Stimulated activated CD4-positive, alpha-beta T cell treated with anti-CD3 and anti-CD28 coated beads, Interleukin-15, amount 100 ng/mL, for 48 hours (primary cell): ENCODE data around the gene HECW1.
"Not testable (repeated sequence)": the region's sequence is repeated elsewhere in the genome, so short reads cannot be mapped to it uniquely, and the experiment has no call there.

Experiments
- DNase-seq, 2 donors: peaks; one replicate each; pipeline ENCODE4 v3.0.0-alpha.2; 2020; ENCODE audit warnings: low read depth in 2 of 2

The HECW1 gene

DNA sequence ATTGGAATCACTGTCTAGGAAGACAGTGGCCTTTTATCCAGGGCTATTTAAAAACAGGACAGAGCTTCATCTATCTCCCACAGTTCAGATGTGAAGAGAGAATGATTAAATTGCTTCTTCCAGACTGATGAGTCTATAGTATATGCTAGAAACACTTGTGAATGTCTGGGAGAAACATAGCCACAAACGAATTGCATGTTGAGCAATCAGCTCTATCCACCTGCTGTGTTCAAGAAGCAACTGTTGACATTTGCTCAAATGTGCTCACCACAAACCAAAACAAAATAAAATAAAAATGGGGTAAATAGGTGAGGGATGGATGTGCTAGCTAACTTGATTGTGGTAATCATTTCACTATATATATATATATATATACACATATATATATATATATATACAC, 195.1 kb downstream of the HECW1 start:
- no peak for DNase-seq

DNA sequence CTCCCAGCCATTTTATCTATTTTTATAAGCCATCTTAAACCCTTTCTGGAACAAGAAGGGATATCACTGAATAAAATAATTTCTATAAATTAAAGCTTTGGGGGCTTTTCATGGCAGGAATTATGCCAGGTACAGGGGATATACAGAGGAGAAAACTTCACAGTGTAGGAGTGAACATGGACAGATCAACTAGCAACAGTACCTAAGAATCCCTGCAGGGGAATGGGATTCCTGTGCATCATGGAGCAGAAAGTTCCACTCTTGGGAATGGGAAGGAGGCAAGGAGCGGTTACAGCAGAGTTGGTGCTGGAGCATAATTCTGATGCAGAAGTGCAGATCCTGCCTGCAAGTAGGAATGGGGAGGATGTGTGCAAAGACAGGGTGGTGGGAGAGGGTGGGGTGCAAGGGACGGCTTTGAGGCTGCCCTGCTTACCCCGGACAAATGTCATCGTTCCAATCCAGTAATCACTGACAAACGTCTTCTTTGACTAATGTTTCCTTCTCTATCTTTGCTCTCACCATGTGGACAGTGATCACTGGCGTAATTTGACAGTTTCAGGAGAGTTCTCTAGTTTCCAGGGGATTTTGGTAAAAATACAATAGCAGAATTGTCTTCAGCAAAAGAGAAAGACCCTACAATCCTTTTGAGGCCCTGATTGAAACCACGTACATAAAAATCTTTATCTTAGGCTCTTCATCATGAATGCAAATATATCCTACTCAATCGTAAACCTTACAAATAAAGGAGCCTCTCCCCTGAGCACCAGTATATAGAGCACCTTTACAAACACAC, 196.7 kb downstream of the HECW1 start:
- no peak for DNase-seq

GRCh38 chr7:43309706-43310022, 197.2 kb downstream of the HECW1 start:
- no peak for DNase-seq

DNA sequence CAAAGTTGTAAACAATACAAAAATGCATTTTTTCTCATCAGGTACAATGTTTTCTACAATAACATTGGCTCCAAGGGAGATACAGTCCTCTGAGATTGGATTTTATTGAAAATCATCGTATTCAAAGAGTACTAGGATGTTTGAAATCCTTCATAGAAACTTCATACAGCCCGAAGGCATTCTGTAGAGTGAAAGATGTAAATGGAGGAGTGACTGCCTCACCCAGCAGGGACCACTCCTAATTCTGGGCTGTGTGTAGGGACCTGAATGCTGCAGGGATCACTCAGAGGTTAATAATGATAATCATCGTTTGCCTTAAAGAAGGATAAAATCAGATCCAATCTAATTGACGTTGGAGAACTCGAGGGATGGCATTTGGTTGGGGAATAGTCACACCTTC, 198.6 kb downstream of the HECW1 start:
- no peak for DNase-seq

- DNase-seq: no peak
Observed at GRCh38 chr7:43311694-43312093, 199.2 kb downstream of the HECW1 start.

DNA sequence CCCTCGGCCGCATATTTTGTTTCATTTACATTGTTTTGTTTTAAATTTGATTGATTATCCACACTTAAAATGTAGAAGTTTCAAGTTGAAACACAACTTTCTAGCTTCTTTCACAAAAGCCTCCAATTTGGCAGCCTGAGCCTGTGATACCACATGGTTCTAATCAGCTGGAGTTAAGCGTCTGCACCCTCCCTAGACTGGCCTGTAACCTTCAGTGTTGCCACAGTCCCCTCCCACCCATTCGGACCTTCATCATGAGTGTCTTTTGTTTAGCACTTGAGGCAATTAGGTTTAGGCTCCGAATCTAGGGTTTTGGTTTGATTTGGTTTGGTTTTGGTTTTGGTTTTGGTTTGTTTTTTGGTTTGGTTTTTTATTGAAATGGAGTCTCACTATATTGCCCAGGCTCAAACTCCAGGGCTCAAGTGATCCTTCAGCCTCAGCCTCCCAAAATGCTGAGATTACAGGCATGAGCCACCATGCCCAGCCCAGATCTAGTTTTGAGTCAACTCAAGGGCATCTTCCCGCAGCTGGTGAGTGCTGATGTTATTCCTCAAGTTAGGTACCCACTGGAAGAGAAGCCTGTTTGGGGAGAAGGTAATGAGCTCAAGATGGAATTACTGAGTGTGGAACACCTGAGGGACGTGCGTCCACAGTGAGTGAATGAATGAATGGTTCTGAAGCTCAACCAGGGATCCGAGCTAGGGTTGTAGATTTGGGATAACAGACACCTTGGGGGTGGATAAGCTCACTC, 201.4 kb downstream of the HECW1 start:
- DNase-seq: no peak

- peak; percentile 17 to 35 for DNase-seq
Observed at GRCh38 chr7:43314379-43315158, 202.1 kb downstream of the HECW1 start.

DNA sequence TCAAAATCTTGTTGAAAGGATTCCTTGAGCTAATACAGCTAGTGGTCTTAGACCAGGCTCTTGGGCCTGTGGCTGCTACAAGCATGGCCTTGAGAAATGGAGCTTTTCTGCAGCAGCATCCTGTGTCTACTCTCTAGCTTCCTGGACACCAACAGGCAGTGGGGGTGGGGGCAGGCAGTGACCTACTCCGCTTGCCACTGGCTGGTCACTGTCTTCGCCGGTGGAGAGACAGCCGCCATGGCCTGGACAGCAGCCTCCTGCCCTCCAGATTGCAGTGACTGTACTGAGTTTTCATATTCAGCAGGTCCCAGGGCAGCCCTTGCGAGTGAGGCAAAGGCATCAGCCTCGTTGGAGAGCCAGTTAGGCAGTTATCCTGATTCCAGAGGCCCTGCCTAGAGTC, 204.6 kb downstream of the HECW1 start:
- no peak for DNase-seq

DNA sequence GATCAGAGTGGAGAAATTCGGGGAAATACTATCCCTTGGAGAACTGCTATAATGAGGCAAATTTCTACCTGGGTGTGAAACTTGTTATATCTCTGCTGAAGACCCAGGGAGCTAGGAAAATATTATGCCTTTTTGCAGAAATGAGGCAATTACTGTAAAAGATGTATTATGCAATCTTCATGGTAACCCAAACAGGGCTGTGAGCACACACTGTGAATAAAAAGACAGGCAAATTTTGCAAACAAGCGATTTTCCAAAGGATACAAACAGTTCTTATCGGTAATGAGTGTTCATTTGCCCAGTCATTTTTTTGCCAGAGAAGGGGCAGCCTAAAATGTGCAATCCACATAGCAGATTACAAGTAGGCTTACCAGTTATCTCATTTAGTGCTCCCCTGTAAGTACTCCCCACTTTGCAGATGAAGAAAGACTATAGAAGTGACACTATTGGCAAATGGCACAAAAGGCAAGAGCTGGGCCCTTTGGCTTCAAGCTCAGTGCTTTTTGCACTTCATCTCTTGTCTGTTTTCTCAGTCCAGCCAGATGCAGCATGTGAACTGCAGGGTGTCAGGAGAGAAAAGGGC, 205.8 kb downstream of the HECW1 start:
- no peak for DNase-seq

GRCh38 chr7:43325595-43325994, 213.1 kb downstream of the HECW1 start:
- no peak for DNase-seq

DNA sequence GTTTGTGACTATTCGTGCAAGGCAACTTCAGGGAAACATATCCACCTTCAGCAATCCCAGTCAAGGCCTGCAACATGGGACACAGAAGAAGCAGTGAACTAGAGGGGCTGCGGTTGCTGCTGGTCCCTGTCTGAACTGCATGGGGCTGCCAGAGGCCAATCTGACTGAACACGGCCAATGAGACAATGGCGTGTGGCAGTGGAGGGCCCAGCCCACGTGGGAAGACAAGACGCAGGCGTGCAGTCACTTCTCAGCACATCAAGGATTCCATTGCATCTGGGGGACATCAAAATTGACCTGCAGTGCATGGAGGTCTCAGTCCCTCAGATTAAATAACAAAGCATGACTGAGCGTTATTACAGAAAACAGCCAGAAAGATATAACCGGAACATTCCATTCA, 215.9 kb downstream of the HECW1 start:
- no peak for DNase-seq

DNA sequence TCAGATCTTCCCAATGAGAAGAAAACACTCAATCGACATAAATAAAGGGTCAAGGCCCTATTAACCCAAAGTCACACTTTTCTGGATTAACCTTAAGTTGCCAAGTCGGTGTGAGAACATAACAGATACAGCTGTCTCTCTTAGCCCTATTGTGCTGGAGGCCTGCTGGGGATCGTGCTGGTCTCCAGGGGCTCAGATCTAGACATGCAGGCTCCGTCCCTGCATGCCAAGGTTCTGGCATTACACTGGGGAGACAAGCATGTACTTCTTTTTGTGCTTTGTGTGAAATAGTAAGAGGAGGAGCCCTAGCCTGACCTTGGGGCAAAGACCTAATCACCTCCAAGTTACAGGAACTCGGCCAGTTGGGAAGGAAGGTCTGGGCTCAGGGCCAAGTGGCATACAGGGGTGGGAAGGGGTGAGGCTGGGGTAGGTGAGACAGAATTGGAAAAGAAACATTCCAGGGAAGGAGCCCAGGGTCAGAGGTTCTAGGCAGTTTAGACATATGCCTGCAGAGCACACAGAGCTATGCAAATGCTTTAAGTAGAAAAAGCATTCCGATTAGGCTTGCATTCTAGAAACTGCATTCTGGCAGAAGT, 216.4 kb downstream of the HECW1 start:
- no peak for DNase-seq

- no peak for DNase-seq
Observed at GRCh38 chr7:43332193-43332796, 219.8 kb downstream of the HECW1 start.

DNA sequence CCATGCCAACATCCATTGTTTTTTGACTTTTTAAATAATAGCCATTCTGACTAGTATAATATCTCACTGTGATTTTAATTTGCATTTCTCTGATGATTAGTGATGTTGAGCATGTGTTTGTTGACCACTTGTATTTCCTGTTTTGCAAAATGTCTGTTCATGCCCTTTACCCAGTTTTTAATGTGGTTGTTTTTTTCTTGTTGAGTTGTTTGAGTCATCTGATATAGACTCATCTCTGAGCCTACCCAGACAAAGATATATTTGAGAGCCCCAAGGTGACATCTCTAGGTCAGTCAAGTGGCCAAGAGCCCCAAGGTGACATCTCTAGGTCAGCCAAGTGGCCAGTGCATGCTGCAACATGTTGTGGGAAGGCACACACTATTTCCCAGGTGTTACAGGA, 224.7 kb downstream of the HECW1 start:
- no peak for DNase-seq

DNA sequence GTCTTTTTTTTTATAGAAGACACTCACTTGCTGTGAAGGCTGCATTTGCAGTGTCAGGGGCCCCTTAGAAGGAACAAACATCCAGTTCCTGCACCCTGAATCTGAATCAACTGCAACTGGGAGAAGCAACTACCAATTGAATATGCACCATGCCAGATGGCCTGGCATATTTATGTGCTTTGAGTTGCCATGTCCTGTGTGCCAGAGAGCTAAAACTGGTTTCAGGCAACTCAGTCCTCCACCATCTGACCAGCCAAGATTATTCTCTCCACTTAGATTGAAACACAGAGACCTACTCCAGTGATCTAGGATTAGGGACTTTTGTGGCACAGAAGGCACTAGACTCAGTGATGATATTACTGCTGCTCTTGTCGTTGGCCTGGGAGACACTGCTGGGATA, 225.4 kb downstream of the HECW1 start:
- DNase-seq: no peak

GRCh38 chr7:43341132-43341531, 228.7 kb downstream of the HECW1 start:
- DNase-seq: no peak

- not testable (repeated sequence) for DNase-seq
Observed at GRCh38 chr7:43343417-43343816, 231.0 kb downstream of the HECW1 start.

DNA sequence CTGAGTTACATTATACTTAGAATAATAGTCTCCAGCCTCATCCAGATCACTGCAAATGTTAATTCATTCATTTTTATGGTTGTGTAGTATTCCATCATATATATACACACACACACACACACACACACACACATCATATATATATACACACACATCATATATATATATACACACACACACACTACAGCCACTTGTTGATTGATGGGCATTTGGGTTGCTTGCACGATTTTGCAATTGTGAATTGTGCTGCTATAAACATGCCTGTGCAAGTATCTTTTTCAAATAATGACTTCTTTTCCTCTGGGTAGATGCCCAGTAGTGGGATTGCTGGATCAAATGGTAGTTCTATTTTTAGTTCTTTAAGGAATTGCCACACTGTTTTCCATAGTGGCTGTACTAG, 233.2 kb downstream of the HECW1 start:
- DNase-seq: not testable (repeated sequence)

- DNase-seq: no peak
Observed at GRCh38 chr7:43351683-43352082, 239.2 kb downstream of the HECW1 start.

- no peak for DNase-seq
Observed at GRCh38 chr7:43353902-43354301, 241.5 kb downstream of the HECW1 start.

GRCh38 chr7:43362652-43363034, 250.2 kb downstream of the HECW1 start:
- no peak for DNase-seq
